Measurements from ENCODE around the gene PTPN11.

DNA sequence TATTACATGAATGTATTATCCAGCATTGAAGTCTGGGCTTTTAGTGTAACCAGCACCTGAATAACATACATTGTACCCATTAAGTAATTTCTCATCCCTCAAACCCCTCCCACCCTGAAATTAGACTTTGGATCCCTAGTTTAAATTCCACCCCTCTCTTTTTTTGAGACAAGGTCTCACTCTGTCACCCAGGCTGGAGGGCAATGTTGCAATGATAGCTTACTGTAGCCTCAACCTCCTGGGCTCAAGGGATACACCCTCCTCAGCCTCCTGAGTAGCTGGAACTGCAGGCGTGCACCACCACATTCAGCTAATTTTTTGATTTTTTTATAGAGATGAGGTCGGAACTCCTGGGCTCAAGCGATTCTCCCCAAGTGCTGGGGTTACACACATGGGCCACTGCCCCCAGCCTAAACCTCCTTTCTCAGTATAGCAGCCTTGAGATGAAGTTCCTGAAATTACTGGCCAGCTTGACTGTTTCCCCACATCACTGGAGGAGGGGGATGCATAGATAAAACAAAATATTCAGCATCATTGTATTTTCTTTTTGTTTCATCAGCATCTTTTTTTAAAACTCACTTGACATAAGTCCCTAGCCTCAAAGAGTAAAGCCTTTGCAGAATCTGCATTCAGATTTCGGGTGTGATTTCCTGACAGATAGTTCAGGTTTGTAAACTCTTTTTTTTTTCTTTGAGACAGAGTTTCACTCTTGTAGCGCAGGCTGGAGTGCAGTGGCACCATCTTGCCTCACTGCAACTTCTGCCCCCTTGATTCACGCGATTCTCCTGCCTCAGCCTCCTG lies 7.0 kb downstream of the PTPN11 start:
- TF ChIP-seq POLR2AphosphoS5 (IDR thresholded peaks at IDR 0.05; ENCODE audit: low read depth, low read length) (no peak), JUND (IDR thresholded peaks at IDR 0.05; ENCODE audit: low read length) (no peak), KDM5A (IDR thresholded peaks at IDR 0.05; ENCODE audit: low read length) (no peak)
- TF ChIP-seq, protein P1, sequence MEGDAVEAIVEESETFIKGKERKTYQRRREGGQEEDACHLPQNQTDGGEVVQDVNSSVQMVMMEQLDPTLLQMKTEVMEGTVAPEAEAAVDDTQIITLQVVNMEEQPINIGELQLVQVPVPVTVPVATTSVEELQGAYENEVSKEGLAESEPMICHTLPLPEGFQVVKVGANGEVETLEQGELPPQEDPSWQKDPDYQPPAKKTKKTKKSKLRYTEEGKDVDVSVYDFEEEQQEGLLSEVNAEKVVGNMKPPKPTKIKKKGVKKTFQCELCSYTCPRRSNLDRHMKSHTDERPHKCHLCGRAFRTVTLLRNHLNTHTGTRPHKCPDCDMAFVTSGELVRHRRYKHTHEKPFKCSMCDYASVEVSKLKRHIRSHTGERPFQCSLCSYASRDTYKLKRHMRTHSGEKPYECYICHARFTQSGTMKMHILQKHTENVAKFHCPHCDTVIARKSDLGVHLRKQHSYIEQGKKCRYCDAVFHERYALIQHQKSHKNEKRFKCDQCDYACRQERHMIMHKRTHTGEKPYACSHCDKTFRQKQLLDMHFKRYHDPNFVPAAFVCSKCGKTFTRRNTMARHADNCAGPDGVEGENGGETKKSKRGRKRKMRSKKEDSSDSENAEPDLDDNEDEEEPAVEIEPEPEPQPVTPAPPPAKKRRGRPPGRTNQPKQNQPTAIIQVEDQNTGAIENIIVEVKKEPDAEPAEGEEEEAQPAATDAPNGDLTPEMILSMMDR (IDR thresholded peaks at IDR 0.05; ENCODE audit: control extremely low read depth in 1 of 3, insufficient read depth in 1 of 3, low read depth in 1 of 3, low read length in 3 of 3): no peak
